Embryonic facial prominence (tissue), 1 donor: ENCODE measurements around the gene TRIO.

ENCODE experiments used
- DNase-seq: peaks from one replicate; pipeline ENCODE4 v3.0.0-alpha.2; 2016; ENCODE audit errors: extremely low spot score

Gene TRIO

GRCh38 chr5:14295610-14296009 is 152.5 kb downstream of the TRIO start:
- no peak for DNase-seq

- DNase-seq = no peak
Measured at GRCh38 chr5:14296533-14297331, 153.6 kb downstream of the TRIO start.

DNA sequence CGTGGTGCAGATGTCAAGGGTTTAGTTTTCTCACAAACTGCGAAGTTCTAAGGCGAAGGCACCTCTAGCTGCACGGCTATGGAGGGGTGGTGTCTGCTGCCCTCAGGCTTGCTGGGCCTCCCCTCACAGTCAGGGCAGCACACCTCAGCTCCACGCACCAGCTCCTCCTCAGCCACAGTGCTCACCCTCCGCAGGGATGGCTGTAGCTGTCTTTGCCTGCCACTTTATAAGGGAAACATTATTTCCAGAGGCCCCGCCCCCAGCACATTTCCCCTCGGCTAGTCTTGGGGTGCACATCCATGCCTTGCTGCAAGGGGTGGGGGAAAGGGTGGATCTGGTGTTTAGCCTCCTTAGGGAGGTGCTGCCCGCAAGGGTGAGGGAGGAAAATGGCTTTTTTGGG is 154.6 kb downstream of the TRIO start:
- no peak for DNase-seq

DNA sequence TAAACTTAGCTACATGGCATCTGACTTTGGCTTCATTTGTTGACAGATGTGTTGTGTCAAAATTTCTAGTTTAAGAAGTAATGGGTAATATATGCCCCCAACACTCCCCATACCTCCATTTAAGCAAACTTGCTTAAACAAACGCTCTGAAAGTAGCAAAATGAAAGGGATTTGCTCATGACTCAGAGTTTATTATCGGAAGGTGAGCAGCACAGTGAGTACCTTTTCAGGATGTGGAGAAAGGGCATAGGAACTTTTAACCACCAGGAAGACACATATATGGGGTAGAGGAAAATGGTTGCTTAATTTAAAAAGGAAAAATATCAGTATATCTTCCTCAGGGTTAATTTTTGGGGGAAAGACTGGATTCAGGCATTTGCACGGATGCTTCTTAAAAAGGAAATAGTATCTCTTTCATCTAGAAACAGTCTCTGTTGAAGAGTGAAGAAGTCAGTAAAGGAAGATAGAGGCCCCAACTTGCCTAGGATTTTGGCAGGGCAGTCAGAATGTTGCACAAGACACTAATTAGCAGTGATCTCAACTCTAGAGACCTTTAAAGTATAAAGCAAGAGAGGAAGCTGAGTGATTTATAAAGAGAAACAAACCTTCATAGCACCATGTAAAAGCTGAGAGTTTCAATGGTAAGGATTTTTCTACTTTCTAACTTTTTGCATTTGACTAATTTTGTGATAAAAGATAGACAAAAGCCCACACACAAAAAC is 155.1 kb downstream of the TRIO start:
- no peak for DNase-seq

DNA sequence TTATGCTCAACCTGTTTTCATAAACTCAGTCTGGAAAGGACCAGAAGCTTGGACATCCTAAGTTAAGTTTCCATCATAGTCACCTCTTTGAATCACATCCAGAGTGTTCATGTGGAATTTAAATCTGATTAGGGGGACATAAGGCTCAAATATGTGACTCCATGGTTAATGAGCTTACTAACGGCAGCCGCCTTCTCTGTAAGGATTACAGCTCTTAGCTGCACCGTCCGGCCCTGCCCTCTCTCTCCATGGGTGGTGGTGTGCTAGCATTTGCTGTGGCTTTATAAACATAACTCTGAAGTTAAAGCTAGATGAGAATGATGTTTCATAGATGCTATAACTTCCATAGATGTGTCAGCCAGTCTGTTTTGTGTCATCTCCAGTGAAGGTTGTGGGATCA is 156.5 kb downstream of the TRIO start:
- no peak for DNase-seq

DNA sequence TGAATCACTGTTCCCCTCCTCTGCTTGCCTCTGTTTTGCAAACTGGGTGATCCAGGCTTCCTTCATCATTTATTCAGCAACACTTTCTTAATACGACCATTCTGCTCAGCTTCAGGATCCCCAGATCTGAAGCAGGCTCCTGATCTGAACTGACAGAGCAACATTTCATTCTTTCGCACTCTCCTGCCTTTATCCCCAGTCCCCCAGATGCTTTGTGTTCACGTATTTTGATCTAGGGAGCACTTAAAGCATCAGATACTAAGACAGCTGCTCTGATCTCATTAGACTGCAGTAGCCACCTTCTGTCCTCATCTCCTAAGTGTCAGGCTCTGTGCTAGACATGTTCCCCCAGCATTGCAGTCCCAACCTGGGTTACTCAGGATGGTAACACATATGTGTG is 158.0 kb downstream of the TRIO start:
- DNase-seq = no peak

DNA sequence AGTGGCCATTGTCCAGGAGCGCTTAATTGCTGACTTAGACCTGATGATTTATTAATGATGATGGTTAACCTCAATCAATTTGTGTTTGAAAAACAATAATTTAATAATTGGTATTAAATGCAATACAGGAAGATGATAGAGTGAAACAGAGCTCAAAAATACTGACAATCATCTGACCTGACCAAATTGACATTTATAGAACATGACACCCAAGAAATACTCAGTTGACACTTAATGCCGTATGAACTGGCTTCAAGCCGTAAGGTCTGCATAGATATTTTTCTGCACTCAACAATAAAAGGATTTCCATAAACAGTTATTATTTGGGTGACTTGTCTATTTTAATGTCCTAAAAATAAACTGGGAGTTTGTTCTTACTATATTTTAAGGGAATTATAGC is 159.2 kb downstream of the TRIO start:
- DNase-seq = no peak

DNA sequence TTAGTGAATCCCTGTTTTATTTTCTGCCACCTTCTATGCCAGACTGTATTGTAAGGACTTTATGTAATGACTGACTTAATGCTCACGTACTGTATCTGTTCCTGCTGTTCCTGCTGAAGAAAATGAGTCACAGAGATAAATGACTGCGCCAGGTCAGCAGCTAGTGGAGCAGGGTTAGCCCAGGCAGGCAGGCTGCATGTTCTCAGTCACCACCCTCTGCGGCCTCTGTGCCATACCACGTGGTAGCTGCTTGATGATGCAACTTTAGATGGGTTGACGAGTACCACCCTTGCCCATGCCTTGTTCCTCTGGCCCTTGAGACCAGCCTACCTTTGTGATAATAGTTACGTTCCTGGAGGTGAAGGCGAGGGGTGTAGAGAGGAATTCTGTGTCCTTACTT is 161.9 kb downstream of the TRIO start:
- DNase-seq = no peak

GRCh38 chr5:14306329-14306815 is 163.2 kb downstream of the TRIO start:
- no peak for DNase-seq

DNA sequence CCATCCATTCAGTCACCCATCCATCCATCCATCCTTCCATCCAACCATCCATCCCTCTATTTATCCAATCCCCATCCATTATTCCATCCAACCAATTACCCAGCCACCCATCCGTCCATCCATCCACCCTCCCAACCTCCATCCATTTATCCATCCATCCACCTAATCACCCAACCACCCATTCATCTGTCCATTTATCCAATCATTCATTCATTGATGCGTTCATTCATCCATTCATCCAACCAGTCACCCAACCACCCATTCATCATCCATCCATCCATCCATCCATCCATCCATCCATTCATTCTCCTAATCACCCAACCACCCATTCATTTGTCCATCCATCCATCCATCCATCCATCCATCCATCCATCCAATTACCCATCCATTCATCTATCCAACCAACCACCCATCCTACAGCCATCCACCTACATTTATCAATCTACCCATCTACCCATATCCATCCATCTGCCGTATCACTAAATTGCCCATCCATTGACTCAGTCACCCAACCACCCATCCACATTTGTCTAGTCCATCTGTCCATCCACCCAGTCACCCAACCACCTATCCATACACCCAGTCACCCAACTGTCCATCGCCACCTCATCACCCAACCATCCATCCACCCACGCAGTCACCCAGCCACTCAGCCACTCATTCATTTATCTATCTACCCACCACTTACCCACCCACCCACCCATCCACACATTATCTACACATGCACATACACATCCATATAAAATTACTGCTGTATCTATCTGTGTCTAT is 165.4 kb downstream of the TRIO start:
- DNase-seq = no peak

GRCh38 chr5:14309199-14309598 is 166.1 kb downstream of the TRIO start:
- no peak for DNase-seq

DNA sequence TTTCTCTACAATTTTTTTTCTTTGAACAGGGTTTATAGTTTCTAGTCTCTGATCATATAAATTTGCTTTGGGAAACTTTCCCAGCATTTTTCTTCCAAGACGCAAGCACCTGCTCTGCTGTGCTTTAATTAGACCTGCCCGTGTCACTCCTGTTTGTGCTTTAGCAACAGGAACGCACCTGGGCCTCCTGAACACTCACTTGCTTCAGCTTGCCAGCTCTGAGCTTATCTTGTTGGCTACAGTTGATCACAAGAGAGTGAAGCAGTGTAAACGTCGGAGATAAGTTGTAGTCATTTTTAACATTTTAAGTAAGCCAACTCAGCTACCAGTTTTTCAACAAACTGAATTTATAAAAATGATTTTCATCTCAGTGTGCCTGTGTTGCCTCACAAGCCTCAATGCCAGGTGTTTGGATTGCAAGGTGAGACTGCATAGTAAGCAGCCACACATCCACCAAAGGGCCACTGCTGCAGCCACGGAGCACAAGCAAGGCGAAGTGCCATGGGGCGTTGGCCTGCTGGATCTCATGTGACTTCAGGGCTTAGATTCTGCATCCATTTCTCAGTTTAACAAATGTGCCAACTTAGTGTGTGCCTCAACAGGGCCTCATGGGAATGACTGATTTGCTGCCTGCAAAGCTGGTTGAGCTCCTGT is 166.9 kb downstream of the TRIO start:
- no peak for DNase-seq

DNA sequence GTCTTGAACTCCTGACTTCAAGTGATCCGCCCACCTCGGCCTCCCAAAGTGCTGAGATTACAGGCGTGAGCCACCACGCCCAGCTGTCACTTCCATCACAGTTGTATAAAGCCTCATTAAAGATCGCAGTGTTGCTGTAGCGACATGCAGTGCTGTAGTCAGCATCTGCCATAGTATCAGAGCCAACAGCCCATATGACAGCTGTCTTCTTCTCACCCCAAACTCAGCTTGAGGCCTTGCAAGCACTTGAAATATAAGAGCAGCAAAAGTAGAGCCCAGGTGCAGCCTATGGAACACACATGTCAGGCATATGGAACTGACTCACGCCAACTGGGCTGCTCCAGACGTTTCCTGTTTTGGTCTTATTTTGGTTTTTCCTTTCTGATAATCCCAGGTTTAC is 167.8 kb downstream of the TRIO start:
- DNase-seq = no peak

- no peak for DNase-seq
Measured at GRCh38 chr5:14313986-14314690, 171.0 kb downstream of the TRIO start.

GRCh38 chr5:14316471-14316870 is 173.3 kb downstream of the TRIO start:
- DNase-seq = no peak

GRCh38 chr5:14319102-14319501 is 176.0 kb downstream of the TRIO start:
- DNase-seq = no peak

DNA sequence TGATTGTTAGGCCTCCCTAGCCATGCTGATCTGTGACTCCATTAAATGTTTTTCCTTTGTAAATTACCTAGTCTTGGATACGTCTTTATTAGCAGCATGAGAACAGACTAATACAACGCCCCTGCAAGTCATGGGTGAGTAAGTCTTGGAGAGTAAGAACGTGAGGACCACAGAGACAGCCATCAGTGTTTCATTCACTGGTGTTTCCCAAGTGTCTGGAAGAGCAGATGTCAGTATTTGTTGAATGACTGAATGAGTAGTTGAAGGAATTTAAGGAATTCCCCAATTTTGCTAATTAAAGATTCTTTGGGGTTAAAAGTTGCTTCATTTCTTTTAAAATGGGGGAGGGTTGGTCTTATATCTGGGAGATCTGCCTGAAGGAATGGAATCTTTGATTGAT is 178.8 kb downstream of the TRIO start:
- no peak for DNase-seq

DNA sequence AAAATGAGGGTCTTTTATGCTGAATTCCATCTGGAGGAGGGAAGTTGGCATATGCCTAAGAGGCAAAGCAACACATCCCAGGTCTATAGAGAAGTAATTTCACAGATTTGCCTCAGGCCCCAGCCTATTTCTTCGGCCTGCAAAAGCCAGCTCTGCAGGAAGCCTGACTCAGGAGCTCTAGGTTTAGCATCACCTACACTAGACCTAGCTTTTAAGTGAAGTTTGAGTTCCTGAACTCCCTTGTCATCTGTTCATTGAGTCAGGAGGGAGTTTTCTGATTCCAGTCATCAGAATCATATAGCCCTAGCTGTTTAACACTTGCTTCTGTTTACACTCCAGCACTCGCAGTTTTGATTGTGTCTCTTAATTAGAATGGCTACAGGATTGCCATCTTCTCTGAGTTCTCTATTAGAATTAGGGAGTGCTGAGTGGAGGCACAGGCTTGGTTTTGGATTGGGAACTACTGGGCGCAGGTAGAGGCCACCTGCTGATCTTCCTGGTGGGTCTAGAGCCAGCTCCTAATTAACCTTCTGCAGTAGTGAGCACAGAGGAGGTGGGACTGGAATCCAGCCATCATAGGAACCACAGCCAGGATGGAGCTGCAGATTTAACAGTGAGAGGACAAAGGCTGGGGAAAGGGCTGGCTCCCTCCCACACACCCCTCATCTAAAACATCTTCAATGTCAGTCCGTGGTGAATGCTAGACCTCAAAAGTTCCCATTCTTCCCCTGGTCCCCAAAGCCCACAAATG is 179.5 kb downstream of the TRIO start:
- DNase-seq = no peak

DNA sequence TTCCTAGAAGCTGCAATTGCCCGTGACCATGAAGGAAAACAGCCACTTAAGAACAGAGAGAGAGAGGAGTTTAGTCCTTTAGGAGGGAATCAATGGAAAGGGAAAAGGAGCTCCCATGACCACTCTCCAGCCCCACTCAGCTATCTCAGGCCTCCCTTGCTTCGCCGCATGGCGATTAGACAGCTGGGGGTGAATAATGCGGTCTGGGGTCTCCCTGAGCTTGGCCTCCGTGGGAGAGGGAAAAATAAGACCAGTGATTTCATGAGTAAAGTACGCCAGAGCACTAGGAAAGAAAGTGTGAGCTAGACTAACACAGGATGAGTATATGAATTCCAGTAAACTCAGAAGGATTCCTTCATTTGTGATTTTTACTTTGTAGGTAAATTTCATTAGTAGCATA is 180.3 kb downstream of the TRIO start:
- no peak for DNase-seq

DNA sequence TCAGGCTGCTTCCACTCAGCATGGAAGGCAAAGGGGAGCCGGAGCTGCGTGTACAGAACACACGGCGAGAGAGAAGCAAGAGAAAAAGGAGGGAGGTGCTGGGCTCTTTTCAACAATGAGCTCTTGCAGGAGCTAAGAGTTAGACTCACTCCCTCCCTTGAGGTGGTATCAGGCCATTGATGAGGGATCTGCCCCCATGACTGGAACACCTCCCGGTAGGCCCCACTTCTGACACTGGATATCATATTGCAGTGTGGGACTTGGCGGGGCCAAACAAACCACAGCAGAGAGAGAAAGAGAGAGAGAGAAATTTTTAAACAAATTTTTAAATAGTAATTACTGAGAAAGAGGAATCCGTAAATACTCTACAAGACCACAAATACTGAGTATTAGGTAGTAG is 182.2 kb downstream of the TRIO start:
- no peak for DNase-seq
